ENCODE results near the gene DPH3. TPM values are rescaled to one million over a fixed set of nuclear protein-coding genes. Genes with fewer than 3 reads are reported as not detected.

DPH3 gene
- polyA plus RNA-seq, 1 donor (not counting 4 experiments of a cell fraction or from before 2014, with no cell fraction given), result 36.7 TPM

GRCh38 chr3:16295298-16295890 lies 30.7 kb upstream of the DPH3 start:
- Histone ChIP-seq H3K9me1 (ENCODE audit: control insufficient read depth, extremely low read depth, insufficient read depth, low read length) (no peaks in the 10 kb centered on the region), H2AFZ (ENCODE audit: control insufficient read depth, low read length) (no peak overlapping the region), H3K9me3 (ENCODE audit: control insufficient read depth, low read depth, low read length) (no peaks in the 10 kb centered on the region), H4K20me1 (ENCODE audit: control insufficient read depth, extremely low read depth, insufficient read depth, low read length) (no peaks in the 10 kb centered on the region), H3K27me3 (ENCODE audit: control insufficient read depth, extremely low read depth, insufficient read depth, low read length) (no peaks in the 10 kb centered on the region), H3K4me2 (ENCODE audit: control insufficient read depth, extremely low read depth, insufficient read depth, low read depth, low read length) (no peak overlapping the region), H3K4me3 (ENCODE audit: control insufficient read depth in 2 of 3, extremely low read depth in 1 of 3, insufficient read depth in 2 of 3, low read depth in 1 of 3, low read length in 3 of 3) (no peak overlapping the region), H3K27ac (ENCODE audit: control insufficient read depth, insufficient read depth, low read length) (no peak overlapping the region), H3K9ac (ENCODE audit: control insufficient read depth, extremely low read depth, insufficient read depth, low read length) (no peak overlapping the region), H3K79me2 (ENCODE audit: control insufficient read depth, insufficient read depth, low read length) (no peaks in the 10 kb centered on the region), H3K36me3 (ENCODE audit: control insufficient read depth in 2 of 2, extremely low read depth in 1 of 2, insufficient read depth in 2 of 2, low read length in 2 of 2) (peaks cover 2 to 10% of the 10 kb centered on the region in 2 experiments), H3K4me1 (ENCODE audit: control insufficient read depth, extremely low read depth, insufficient read depth, low read length) (no peaks in the 10 kb centered on the region)
- dilution Hi-C loops (cut with MboI; ENCODE audit: extremely low pct_ligation_motif_present, low sequenced_read_pairs), result no loop called here
- TF ChIP-seq EZH2 (IDR thresholded peaks at IDR 0.05; ENCODE audit: low read length), result no peak
- FAIRE-seq (no peak), DNase-seq (ENCODE audit: low read depth, low spot score) (no peak)

GRCh38 chr3:16294844-16295243 lies 30.1 kb upstream of the DPH3 start:
- H3K79me2 ChIP-seq (ENCODE audit: control insufficient read depth, insufficient read depth, low read length), result no peaks in the 10 kb centered on the region
- peaks cover 2 to 13% of the 10 kb centered on the region in 2 experiments for H3K36me3 ChIP-seq (ENCODE audit: control insufficient read depth in 2 of 2, extremely low read depth in 1 of 2, insufficient read depth in 2 of 2, low read length in 2 of 2)
- H2AFZ ChIP-seq (ENCODE audit: control insufficient read depth, low read length), result no peak overlapping the region
- H4K20me1 ChIP-seq (ENCODE audit: control insufficient read depth, extremely low read depth, insufficient read depth, low read length), result no peaks in the 10 kb centered on the region
- no peaks in the 10 kb centered on the region for H3K9me1 ChIP-seq (ENCODE audit: control insufficient read depth, extremely low read depth, insufficient read depth, low read length)
- H3K9me3 ChIP-seq (ENCODE audit: control insufficient read depth, low read depth, low read length), result no peaks in the 10 kb centered on the region
- no peak overlapping the region for H3K4me3 ChIP-seq (ENCODE audit: control insufficient read depth in 2 of 3, extremely low read depth in 1 of 3, insufficient read depth in 2 of 3, low read depth in 1 of 3, low read length in 3 of 3)
- TF ChIP-seq CTCF (optimal IDR thresholded peaks at IDR 0.05 in 1 of 3, IDR thresholded peaks at IDR 0.05 in 1 of 3, conservative IDR thresholded peaks at IDR 0.05 in 1 of 3; ENCODE audit: extremely low read depth in 1 of 3, insufficient read depth in 2 of 3, low read length in 3 of 3), result no peak
- TF ChIP-seq EZH2 (IDR thresholded peaks at IDR 0.05; ENCODE audit: low read length), result no peak
- H3K4me1 ChIP-seq (ENCODE audit: control insufficient read depth, extremely low read depth, insufficient read depth, low read length), result no peaks in the 10 kb centered on the region
- H3K4me2 ChIP-seq (ENCODE audit: control insufficient read depth, extremely low read depth, insufficient read depth, low read depth, low read length), result no peak overlapping the region
- dilution Hi-C loops (cut with MboI; ENCODE audit: extremely low pct_ligation_motif_present, low sequenced_read_pairs), result no loop called here
- DNase-seq (ENCODE audit: low read depth, low spot score) (no peak), FAIRE-seq (no peak)
- no peaks in the 10 kb centered on the region for H3K27me3 ChIP-seq (ENCODE audit: control insufficient read depth, extremely low read depth, insufficient read depth, low read length)
- H3K27ac ChIP-seq (ENCODE audit: control insufficient read depth, insufficient read depth, low read length), result no peak overlapping the region
- no peak overlapping the region for H3K9ac ChIP-seq (ENCODE audit: control insufficient read depth, extremely low read depth, insufficient read depth, low read length)

- dilution Hi-C loops (cut with MboI; ENCODE audit: extremely low pct_ligation_motif_present, low sequenced_read_pairs), result no loop called here
- H3K27ac ChIP-seq (ENCODE audit: control insufficient read depth, insufficient read depth, low read length), result no peak overlapping the region
- TF ChIP-seq CTCF (optimal IDR thresholded peaks at IDR 0.05 in 1 of 3, IDR thresholded peaks at IDR 0.05 in 1 of 3, conservative IDR thresholded peaks at IDR 0.05 in 1 of 3; ENCODE audit: extremely low read depth in 1 of 3, insufficient read depth in 2 of 3, low read length in 3 of 3), result no peak
- TF ChIP-seq EZH2 (IDR thresholded peaks at IDR 0.05; ENCODE audit: low read length), result no peak
- no peak overlapping the region for H3K4me3 ChIP-seq (ENCODE audit: control insufficient read depth in 2 of 3, extremely low read depth in 1 of 3, insufficient read depth in 2 of 3, low read depth in 1 of 3, low read length in 3 of 3)
- H4K20me1 ChIP-seq (ENCODE audit: control insufficient read depth, extremely low read depth, insufficient read depth, low read length), result no peaks in the 10 kb centered on the region
- no peaks in the 10 kb centered on the region for H3K79me2 ChIP-seq (ENCODE audit: control insufficient read depth, insufficient read depth, low read length)
- no peaks in the 10 kb centered on the region for H3K9me1 ChIP-seq (ENCODE audit: control insufficient read depth, extremely low read depth, insufficient read depth, low read length)
- H3K9ac ChIP-seq (ENCODE audit: control insufficient read depth, extremely low read depth, insufficient read depth, low read length), result no peak overlapping the region
- peaks cover 5 to 18% of the 10 kb centered on the region in 2 experiments for H3K36me3 ChIP-seq (ENCODE audit: control insufficient read depth in 2 of 2, extremely low read depth in 1 of 2, insufficient read depth in 2 of 2, low read length in 2 of 2)
- no peak for FAIRE-seq
- H3K4me1 ChIP-seq (ENCODE audit: control insufficient read depth, extremely low read depth, insufficient read depth, low read length), result no peaks in the 10 kb centered on the region
- no peak for DNase-seq (ENCODE audit: low read depth, low spot score)
- no peak overlapping the region for H3K4me2 ChIP-seq (ENCODE audit: control insufficient read depth, extremely low read depth, insufficient read depth, low read depth, low read length)
- no peaks in the 10 kb centered on the region for H3K27me3 ChIP-seq (ENCODE audit: control insufficient read depth, extremely low read depth, insufficient read depth, low read length)
- no peaks in the 10 kb centered on the region for H3K9me3 ChIP-seq (ENCODE audit: control insufficient read depth, low read depth, low read length)
- H2AFZ ChIP-seq (ENCODE audit: control insufficient read depth, low read length), result no peak overlapping the region
These were observed 26.1 kb upstream of the DPH3 start for GRCh38 chr3:16290827-16291196.
